Measurements from ENCODE around the gene ELP4. TPM values are rescaled to one million over a fixed set of nuclear protein-coding genes. Genes with fewer than 3 reads are reported as not detected.

The ELP4 gene
- polyA plus RNA-seq, 3 donors: 6.0 to 17.8 (median 16.4) TPM

DNA sequence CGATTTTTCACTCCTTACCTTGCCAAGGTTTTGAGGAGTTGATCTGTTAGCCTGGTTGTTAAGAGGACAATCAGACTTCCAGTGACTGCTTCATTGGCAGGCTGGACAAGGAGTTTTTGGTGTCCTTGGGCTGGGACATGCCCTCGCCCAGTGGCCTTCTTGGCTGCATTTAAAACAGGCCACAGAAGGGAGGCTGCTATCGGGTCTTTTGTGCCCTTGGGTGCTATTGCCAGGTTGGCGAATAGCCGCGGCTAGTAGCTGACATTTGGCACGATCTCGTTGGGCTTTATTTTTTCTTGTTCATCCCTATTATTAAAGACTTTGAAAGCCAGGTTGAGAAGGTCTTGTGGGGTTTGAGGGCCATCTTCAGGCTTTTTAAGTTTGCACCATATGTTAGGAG is 99.4 kb downstream of the ELP4 start:
- 100% methylated on average over 3 of the region's 8 CpGs for WGBS (ENCODE audit: insufficient coverage)
- DNase-seq: no peak
- no peak overlapping the region for H3K9ac ChIP-seq (ENCODE audit: insufficient read depth, low read length, poor library complexity, severe bottlenecking)
- H3K4me3 ChIP-seq (replicated peaks in 1 of 3; ENCODE audit: low read depth in 2 of 3, low read length in 3 of 3): no peak overlapping the region
- no peaks in the 10 kb centered on the region for H3K4me1 ChIP-seq (ENCODE audit: control insufficient read depth in 1 of 2, insufficient read depth in 2 of 2, low read length in 2 of 2)
- no peaks in the 10 kb centered on the region for H3K27me3 Mint-ChIP-seq (ENCODE audit: low read depth in 3 of 3)
- peaks cover 16 to 20% of the 10 kb centered on the region in 2 donors for H3K36me3 Mint-ChIP-seq
- H3K27ac ChIP-seq (ENCODE audit: low read depth in 1 of 2, low read length in 2 of 2): no peak overlapping the region
- H3K36me3 ChIP-seq (replicated peaks in 1 of 2; ENCODE audit: control insufficient read depth in 1 of 2, insufficient read depth in 2 of 2, low read length in 2 of 2): peaks cover 0 to 7% of the 10 kb centered on the region in 2 donors
- H3K4me1 Mint-ChIP-seq: peaks cover 2% of the 10 kb centered on the region
- TF ChIP-seq, protein P1, sequence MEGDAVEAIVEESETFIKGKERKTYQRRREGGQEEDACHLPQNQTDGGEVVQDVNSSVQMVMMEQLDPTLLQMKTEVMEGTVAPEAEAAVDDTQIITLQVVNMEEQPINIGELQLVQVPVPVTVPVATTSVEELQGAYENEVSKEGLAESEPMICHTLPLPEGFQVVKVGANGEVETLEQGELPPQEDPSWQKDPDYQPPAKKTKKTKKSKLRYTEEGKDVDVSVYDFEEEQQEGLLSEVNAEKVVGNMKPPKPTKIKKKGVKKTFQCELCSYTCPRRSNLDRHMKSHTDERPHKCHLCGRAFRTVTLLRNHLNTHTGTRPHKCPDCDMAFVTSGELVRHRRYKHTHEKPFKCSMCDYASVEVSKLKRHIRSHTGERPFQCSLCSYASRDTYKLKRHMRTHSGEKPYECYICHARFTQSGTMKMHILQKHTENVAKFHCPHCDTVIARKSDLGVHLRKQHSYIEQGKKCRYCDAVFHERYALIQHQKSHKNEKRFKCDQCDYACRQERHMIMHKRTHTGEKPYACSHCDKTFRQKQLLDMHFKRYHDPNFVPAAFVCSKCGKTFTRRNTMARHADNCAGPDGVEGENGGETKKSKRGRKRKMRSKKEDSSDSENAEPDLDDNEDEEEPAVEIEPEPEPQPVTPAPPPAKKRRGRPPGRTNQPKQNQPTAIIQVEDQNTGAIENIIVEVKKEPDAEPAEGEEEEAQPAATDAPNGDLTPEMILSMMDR (IDR thresholded peaks at IDR 0.05): no peak
- no peaks in the 10 kb centered on the region for H3K27me3 ChIP-seq (ENCODE audit: control insufficient read depth in 2 of 2, insufficient read depth in 2 of 2, low read length in 2 of 2)
- no peaks in the 10 kb centered on the region for H3K9me3 ChIP-seq (replicated peaks in 1 of 2; ENCODE audit: control insufficient read depth in 1 of 2, insufficient read depth in 1 of 2, low read length in 2 of 2)
- H2AFZ ChIP-seq (ENCODE audit: insufficient read depth, low read depth, low read length, poor library complexity, severe bottlenecking): no peak overlapping the region
- H3K79me2 ChIP-seq (ENCODE audit: insufficient read depth, low read length): no peaks in the 10 kb centered on the region
- H3K4me2 ChIP-seq (replicated peaks; ENCODE audit: extremely low read depth, low read length, poor library complexity, severe bottlenecking): no peak overlapping the region
- H4K20me1 ChIP-seq (ENCODE audit: insufficient read depth, low read length): no peaks in the 10 kb centered on the region
- peaks cover 0 to 8% (median 4%) of the 10 kb centered on the region in 7 donors for H3K9me3 Mint-ChIP-seq
- no peak overlapping the region for H3K27ac Mint-ChIP-seq
- H3K4me3 Mint-ChIP-seq: no peak overlapping the region
- intact Hi-C loops (cut with micrococcal nuclease): no loop called here

DNA sequence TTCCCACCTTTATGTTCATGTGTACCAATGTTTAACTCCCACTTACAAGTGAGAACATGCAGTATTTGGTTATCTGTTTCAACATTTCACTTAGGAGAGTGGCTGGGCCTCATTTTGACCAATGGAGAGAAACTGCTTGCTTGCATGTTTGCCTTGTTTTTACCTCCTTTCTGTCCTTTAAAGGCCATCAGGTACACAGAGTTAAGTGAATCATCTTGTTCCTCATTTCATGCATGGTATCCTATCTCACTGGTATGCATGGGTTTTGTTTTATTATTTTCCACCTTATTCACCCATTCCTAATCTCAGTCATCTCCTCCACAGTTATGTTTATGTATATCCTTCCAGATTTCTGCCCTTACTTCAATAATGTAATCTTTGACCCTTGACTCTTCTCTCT is 101.0 kb downstream of the ELP4 start:
- Histone ChIP-seq H3K9me3 (replicated peaks in 1 of 2; ENCODE audit: control insufficient read depth in 1 of 2, insufficient read depth in 1 of 2, low read length in 2 of 2) (no peaks in the 10 kb centered on the region), H2AFZ (ENCODE audit: insufficient read depth, low read depth, low read length, poor library complexity, severe bottlenecking) (no peak overlapping the region), H3K27me3 (ENCODE audit: control insufficient read depth in 2 of 2, insufficient read depth in 2 of 2, low read length in 2 of 2) (no peaks in the 10 kb centered on the region), H3K9ac (ENCODE audit: insufficient read depth, low read length, poor library complexity, severe bottlenecking) (no peak overlapping the region), H3K27ac (ENCODE audit: low read depth in 1 of 2, low read length in 2 of 2) (no peak overlapping the region), H4K20me1 (ENCODE audit: insufficient read depth, low read length) (no peaks in the 10 kb centered on the region), H3K36me3 (replicated peaks in 1 of 2; ENCODE audit: control insufficient read depth in 1 of 2, insufficient read depth in 2 of 2, low read length in 2 of 2) (peaks cover 0 to 7% of the 10 kb centered on the region in 2 donors), H3K4me3 (replicated peaks in 1 of 3; ENCODE audit: low read depth in 2 of 3, low read length in 3 of 3) (no peak overlapping the region), H3K4me2 (replicated peaks; ENCODE audit: extremely low read depth, low read length, poor library complexity, severe bottlenecking) (no peak overlapping the region), H3K79me2 (ENCODE audit: insufficient read depth, low read length) (no peaks in the 10 kb centered on the region), H3K4me1 (ENCODE audit: control insufficient read depth in 1 of 2, insufficient read depth in 2 of 2, low read length in 2 of 2) (no peaks in the 10 kb centered on the region)
- Mint-ChIP-seq H3K36me3 (peaks cover 20 to 23% of the 10 kb centered on the region in 2 donors), H3K4me1 (peaks cover 2% of the 10 kb centered on the region), H3K9me3 (peaks cover 0 to 8% (median 4%) of the 10 kb centered on the region in 7 donors), H3K27me3 (ENCODE audit: low read depth in 3 of 3) (no peaks in the 10 kb centered on the region), H3K4me3 (no peak overlapping the region), H3K27ac (no peak overlapping the region)
- TF ChIP-seq, protein P1 (IDR thresholded peaks at IDR 0.05): no peak
- no peak for DNase-seq
- intact Hi-C loops (cut with micrococcal nuclease): no loop called here

Measured in CD14-positive monocyte (primary cell).